Measurements from ENCODE around the gene PTRH2. TPM values are rescaled to one million over a fixed set of nuclear protein-coding genes. Genes with fewer than 3 reads are reported as not detected.

PTRH2 gene
- total RNA-seq, 2 experiments from 2014 or later, result 19.7 to 24.4 TPM

DNA sequence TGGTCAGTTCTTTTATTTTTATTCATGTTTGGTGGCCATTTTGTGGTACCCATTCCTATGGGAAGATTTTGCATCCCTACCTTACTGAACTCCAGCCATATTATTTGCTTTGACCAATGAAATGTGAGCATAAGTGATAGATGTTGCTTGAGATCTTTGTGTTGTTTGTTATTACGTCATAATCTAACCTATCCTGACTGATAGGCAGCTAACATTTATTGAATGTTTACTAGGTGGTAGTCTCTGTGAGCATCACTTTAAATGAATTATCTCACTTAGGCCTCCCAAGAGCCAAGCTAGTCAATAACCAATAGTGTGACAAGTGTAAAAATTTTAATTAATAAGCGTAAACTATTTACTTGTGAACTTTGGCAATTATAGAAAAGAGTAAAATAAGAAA lies 37.8 kb upstream of the PTRH2 start:
- Mint-ChIP-seq H3K27me3 (ENCODE audit: low read depth) (no peaks in the 10 kb centered on the region), H3K4me1 (ENCODE audit: low read depth) (peaks cover 8% of the 10 kb centered on the region), H3K27ac (no peak overlapping the region), H3K36me3 (ENCODE audit: low read depth) (peaks cover 20% of the 10 kb centered on the region), H3K9me3 (peaks cover 2% of the 10 kb centered on the region), H3K4me3 (no peak overlapping the region)
- DNase-seq, result no peak
- intact Hi-C loops (cut with micrococcal nuclease), result no loop called here
- CTCF ChIA-PET, result interaction anchor here (0.6 to 1.4 kb wide), 3 partner anchors 9 to 148 kb away, joined by 3 read pairs; partner anchors contain the start of genes CLTC and TUBD1

DNA sequence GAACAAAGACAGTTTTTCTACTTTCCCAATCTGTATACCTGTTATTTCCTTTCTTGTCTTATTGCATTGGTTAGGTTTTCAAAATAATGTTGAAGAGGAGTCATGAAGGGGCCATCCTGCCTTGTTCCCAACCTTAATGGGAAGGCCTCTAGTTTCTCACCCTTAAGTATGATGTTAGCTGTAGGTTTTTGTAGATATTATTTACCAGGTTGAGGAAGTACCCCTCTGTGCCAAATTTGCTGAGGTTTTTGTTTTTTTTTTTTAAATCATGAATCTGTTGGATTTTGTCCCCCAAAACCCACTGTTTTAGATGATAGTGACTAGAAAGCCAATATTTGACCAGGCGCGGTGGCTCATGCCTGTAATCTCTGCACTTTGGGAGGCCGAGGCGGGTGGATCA lies 36.6 kb upstream of the PTRH2 start:
- intact Hi-C loops (cut with micrococcal nuclease), result no loop called here
- peaks cover 2% of the 10 kb centered on the region for H3K9me3 Mint-ChIP-seq
- H3K4me1 Mint-ChIP-seq (ENCODE audit: low read depth), result peaks cover 8% of the 10 kb centered on the region
- no peak for DNase-seq
- CTCF ChIA-PET, result interaction anchor here (0.6 kb wide), 1 partner anchor 170 kb away, joined by 4 read pairs; no protein-coding TSS in a partner anchor
- no peak overlapping the region for H3K27ac Mint-ChIP-seq
- H3K36me3 Mint-ChIP-seq (ENCODE audit: low read depth), result peaks cover 22% of the 10 kb centered on the region
- H3K27me3 Mint-ChIP-seq (ENCODE audit: low read depth), result no peaks in the 10 kb centered on the region
- H3K4me3 Mint-ChIP-seq, result no peak overlapping the region

GRCh38 chr17:59737324-59737723 lies 30.1 kb upstream of the PTRH2 start:
- CTCF ChIA-PET, result no interaction called here

DNA sequence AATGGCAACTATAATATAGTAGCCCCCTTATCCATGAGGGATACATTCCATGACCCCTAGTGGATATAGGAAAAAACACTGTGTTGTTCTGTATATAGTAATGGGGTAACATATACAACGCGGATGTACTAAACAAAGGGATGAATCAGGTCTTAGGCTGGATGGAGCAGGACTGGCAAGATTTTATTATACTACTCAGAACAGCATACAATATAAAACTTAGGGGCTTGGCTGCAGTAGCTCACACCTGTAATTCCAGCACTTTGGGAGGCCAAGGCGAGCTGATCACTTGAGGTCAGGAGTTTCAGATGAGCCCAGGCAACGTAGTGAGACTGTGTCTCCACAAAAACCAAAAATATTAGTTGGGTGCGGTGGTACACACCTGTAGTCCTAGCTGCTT lies 27.0 kb upstream of the PTRH2 start:
- no peaks in the 10 kb centered on the region for H3K27me3 Mint-ChIP-seq (ENCODE audit: low read depth)
- DNase-seq, result no peak
- intact Hi-C loops (cut with micrococcal nuclease), result no loop called here
- peaks cover 10% of the 10 kb centered on the region for H3K4me1 Mint-ChIP-seq (ENCODE audit: low read depth)
- CTCF ChIA-PET, result interaction anchor here (0.6 to 1.0 kb wide), 2 partner anchors 13 to 30 kb away, joined by 3 to 4 read pairs; no protein-coding TSS in a partner anchor
- no peak overlapping the region for H3K4me3 Mint-ChIP-seq
- no peak overlapping the region for H3K27ac Mint-ChIP-seq
- H3K9me3 Mint-ChIP-seq, result no peaks in the 10 kb centered on the region
- peaks cover 3% of the 10 kb centered on the region for H3K36me3 Mint-ChIP-seq (ENCODE audit: low read depth)

More at GRCh38 chr17:59737324-59737723, 30.1 kb upstream of the PTRH2 start:
- Mint-ChIP-seq H3K4me3 (no peak overlapping the region), H3K4me1 (ENCODE audit: low read depth) (no peaks in the 10 kb centered on the region), H3K36me3 (ENCODE audit: low read depth) (peaks cover 10% of the 10 kb centered on the region), H3K27ac (no peak overlapping the region), H3K27me3 (ENCODE audit: low read depth) (no peaks in the 10 kb centered on the region), H3K9me3 (no peaks in the 10 kb centered on the region)
- no peak for DNase-seq
- intact Hi-C loops (cut with micrococcal nuclease), result no loop called here

GRCh38 chr17:59733697-59734096 lies 26.5 kb upstream of the PTRH2 start:
- Mint-ChIP-seq H3K27ac (no peak overlapping the region), H3K36me3 (ENCODE audit: low read depth) (peaks cover 3% of the 10 kb centered on the region), H3K4me3 (no peak overlapping the region), H3K4me1 (ENCODE audit: low read depth) (peaks cover 13% of the 10 kb centered on the region), H3K9me3 (no peaks in the 10 kb centered on the region), H3K27me3 (ENCODE audit: low read depth) (no peaks in the 10 kb centered on the region)
- intact Hi-C loops (cut with micrococcal nuclease), result no loop called here
- DNase-seq, result no peak
- CTCF ChIA-PET, result interaction anchor here (0.6 to 1.0 kb wide), 2 partner anchors 14 to 30 kb away, joined by 3 to 4 read pairs; no protein-coding TSS in a partner anchor

GRCh38 chr17:59730268-59730834 lies 23.1 kb upstream of the PTRH2 start:
- H3K27me3 Mint-ChIP-seq (ENCODE audit: low read depth), result no peaks in the 10 kb centered on the region
- peaks cover 13% of the 10 kb centered on the region for H3K4me1 Mint-ChIP-seq (ENCODE audit: low read depth)
- H3K36me3 Mint-ChIP-seq (ENCODE audit: low read depth), result peaks cover under 1% of the 10 kb centered on the region
- H3K27ac Mint-ChIP-seq, result peak overlapping the region; percentile 53
- CTCF ChIA-PET, result no interaction called here
- no peak overlapping the region for H3K4me3 Mint-ChIP-seq
- intact Hi-C loops (cut with micrococcal nuclease), result no loop called here
- H3K9me3 Mint-ChIP-seq, result no peaks in the 10 kb centered on the region
- no peak for DNase-seq

- CTCF ChIA-PET, result interaction anchor here (0.7 kb wide), 1 partner anchor 72 kb away, joined by 3 read pairs; no protein-coding TSS in a partner anchor
- Mint-ChIP-seq H3K27ac (no peak overlapping the region), H3K36me3 (ENCODE audit: low read depth) (no peaks in the 10 kb centered on the region), H3K27me3 (ENCODE audit: low read depth) (no peaks in the 10 kb centered on the region), H3K9me3 (no peaks in the 10 kb centered on the region), H3K4me3 (no peak overlapping the region), H3K4me1 (ENCODE audit: low read depth) (peaks cover 15% of the 10 kb centered on the region)
- no peak for DNase-seq
- intact Hi-C loops (cut with micrococcal nuclease), result no loop called here
Measured at GRCh38 chr17:59727817-59728533, 20.7 kb upstream of the PTRH2 start.

GRCh38 chr17:59725691-59726090 lies 18.5 kb upstream of the PTRH2 start:
- H3K4me3 Mint-ChIP-seq, result no peak overlapping the region
- peaks cover 15% of the 10 kb centered on the region for H3K4me1 Mint-ChIP-seq (ENCODE audit: low read depth)
- no peak overlapping the region for H3K27ac Mint-ChIP-seq
- no peaks in the 10 kb centered on the region for H3K27me3 Mint-ChIP-seq (ENCODE audit: low read depth)
- H3K36me3 Mint-ChIP-seq (ENCODE audit: low read depth), result no peaks in the 10 kb centered on the region
- CTCF ChIA-PET, result no interaction called here
- DNase-seq, result no peak
- intact Hi-C loops (cut with micrococcal nuclease), result no loop called here
- H3K9me3 Mint-ChIP-seq, result no peaks in the 10 kb centered on the region

- CTCF ChIA-PET, result no interaction called here
- Mint-ChIP-seq H3K27me3 (ENCODE audit: low read depth) (no peaks in the 10 kb centered on the region), H3K36me3 (ENCODE audit: low read depth) (peaks cover 2% of the 10 kb centered on the region), H3K4me1 (ENCODE audit: low read depth) (peaks cover 7% of the 10 kb centered on the region), H3K4me3 (no peak overlapping the region), H3K9me3 (no peaks in the 10 kb centered on the region), H3K27ac (no peak overlapping the region)
- DNase-seq, result no peak
- intact Hi-C loops (cut with micrococcal nuclease), result no loop called here
Measured at GRCh38 chr17:59723607-59724006, 16.4 kb upstream of the PTRH2 start.

GRCh38 chr17:59723041-59723440 lies 15.8 kb upstream of the PTRH2 start:
- no peak overlapping the region for H3K27ac Mint-ChIP-seq
- H3K4me1 Mint-ChIP-seq (ENCODE audit: low read depth), result peaks cover 8% of the 10 kb centered on the region
- H3K36me3 Mint-ChIP-seq (ENCODE audit: low read depth), result peaks cover 3% of the 10 kb centered on the region
- CTCF ChIA-PET, result interaction anchor here (0.7 kb wide), 1 partner anchor 627 kb away, joined by 3 read pairs; no protein-coding TSS in a partner anchor
- H3K27me3 Mint-ChIP-seq (ENCODE audit: low read depth), result no peaks in the 10 kb centered on the region
- intact Hi-C loops (cut with micrococcal nuclease), result no loop called here
- H3K4me3 Mint-ChIP-seq, result no peak overlapping the region
- no peaks in the 10 kb centered on the region for H3K9me3 Mint-ChIP-seq
- no peak for DNase-seq

DNA sequence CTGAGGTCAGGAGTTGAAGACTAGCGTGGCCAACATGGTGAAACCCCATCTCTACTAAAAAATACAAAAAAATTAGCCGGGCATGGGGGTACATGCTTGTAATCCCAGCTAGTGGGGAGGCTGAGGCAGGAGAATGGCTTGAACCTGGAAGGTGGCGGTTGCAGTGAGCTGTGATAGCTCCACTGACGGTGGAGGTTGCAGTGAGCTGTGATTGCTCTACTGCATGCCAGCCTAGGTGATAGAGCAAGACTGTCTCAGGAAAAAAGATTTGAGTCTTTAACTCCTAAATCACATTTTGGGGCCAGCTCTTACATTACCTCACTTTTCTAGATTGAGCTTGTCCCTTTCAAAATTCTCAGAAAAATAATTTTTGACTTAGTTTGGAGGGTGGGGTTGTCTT lies 15.4 kb upstream of the PTRH2 start:
- DNase-seq, result no peak
- peaks cover 8% of the 10 kb centered on the region for H3K4me1 Mint-ChIP-seq (ENCODE audit: low read depth)
- no peak overlapping the region for H3K4me3 Mint-ChIP-seq
- CTCF ChIA-PET, result interaction anchor here (0.7 kb wide), 1 partner anchor 627 kb away, joined by 3 read pairs; no protein-coding TSS in a partner anchor
- no peaks in the 10 kb centered on the region for H3K27me3 Mint-ChIP-seq (ENCODE audit: low read depth)
- no peak overlapping the region for H3K27ac Mint-ChIP-seq
- intact Hi-C loops (cut with micrococcal nuclease), result no loop called here
- no peaks in the 10 kb centered on the region for H3K9me3 Mint-ChIP-seq
- H3K36me3 Mint-ChIP-seq (ENCODE audit: low read depth), result peaks cover 3% of the 10 kb centered on the region

GRCh38 chr17:59719526-59719925 lies 12.3 kb upstream of the PTRH2 start:
- peaks cover 29% of the 10 kb centered on the region for H3K4me1 Mint-ChIP-seq (ENCODE audit: low read depth)
- H3K27ac Mint-ChIP-seq, result no peak overlapping the region
- H3K4me3 Mint-ChIP-seq, result no peak overlapping the region
- H3K36me3 Mint-ChIP-seq (ENCODE audit: low read depth), result peaks cover 6% of the 10 kb centered on the region
- no peaks in the 10 kb centered on the region for H3K27me3 Mint-ChIP-seq (ENCODE audit: low read depth)
- DNase-seq, result no peak
- CTCF ChIA-PET, result no interaction called here
- no peaks in the 10 kb centered on the region for H3K9me3 Mint-ChIP-seq
- intact Hi-C loops (cut with micrococcal nuclease), result no loop called here

GRCh38 chr17:59716427-59716826 lies 9.2 kb upstream of the PTRH2 start:
- Mint-ChIP-seq H3K27me3 (ENCODE audit: low read depth) (no peaks in the 10 kb centered on the region), H3K4me3 (no peak overlapping the region), H3K9me3 (no peaks in the 10 kb centered on the region), H3K4me1 (ENCODE audit: low read depth) (peaks cover 34% of the 10 kb centered on the region), H3K27ac (no peak overlapping the region), H3K36me3 (ENCODE audit: low read depth) (peaks cover 9% of the 10 kb centered on the region)
- no peak for DNase-seq
- CTCF ChIA-PET, result no interaction called here
- intact Hi-C loops (cut with micrococcal nuclease), result no loop called here

Measured in activated naive CD4-positive, alpha-beta T cell treated with anti-CD3 and anti-CD28 coated beads for 36 hours (primary cell).